BE2C (cell line): Measurements from ENCODE around the gene BAX.

Experiments used
- DNase-seq: peaks from one replicate; pipeline ENCODE4 v3.0.0-alpha.2; 2020
- H3K27me3 ChIP-seq: fragments of 250-450 bp; sonication (Bioruptor Pico); 2 replicates; pipeline ENCODE4 v1.5.1; 2020; ENCODE audit warnings: mild to moderate bottlenecking
- H3K36me3 ChIP-seq: fragments of 250-450 bp; sonication (Bioruptor Pico); 2 replicates; pipeline ENCODE4 v1.5.1; 2020; ENCODE audit warnings: mild to moderate bottlenecking
- H3K4me1 ChIP-seq: fragments of 250-450 bp; sonication (Bioruptor Pico); 2 replicates; pipeline ENCODE4 v1.5.1; 2020
- H3K4me3 ChIP-seq: 2 replicates; pipeline ENCODE4 v1.5.1; 2011; ENCODE audit warnings: low read depth, low read length
- H3K9me3 ChIP-seq: fragments of 250-450 bp; sonication (Bioruptor Pico); 2 replicates; pipeline ENCODE4 v1.5.1; 2020
- CTCF ChIP-seq: IDR thresholded peaks from 2 replicates; pipeline ENCODE4 v1.5.1; 2012; ENCODE audit warnings: mild to moderate bottlenecking, low read depth, low read length

BAX gene

GRCh38 chr19:48991873-48992580, 37.4 kb downstream of the BAX start:
- Histone ChIP-seq H3K4me3 (peak overlapping the region; percentile 78), H3K9me3 (no peaks in the 10 kb centered on the region), H3K4me1 (no peaks in the 10 kb centered on the region), H3K36me3 (peaks cover 7% of the 10 kb centered on the region; the same call in 1 of the 2 replicates), H3K27me3 (no peaks in the 10 kb centered on the region)
- no peak for DNase-seq
- no peak for TF ChIP-seq CTCF

GRCh38 chr19:48992581-48993174, 38.0 kb downstream of the BAX start:
- Histone ChIP-seq H3K36me3 (peaks cover 7% of the 10 kb centered on the region; the same call in 1 of the 2 replicates), H3K27me3 (no peaks in the 10 kb centered on the region), H3K9me3 (no peaks in the 10 kb centered on the region), H3K4me1 (no peaks in the 10 kb centered on the region), H3K4me3 (peak overlapping the region; percentile 78)
- DNase-seq, result no peak
- no peak for TF ChIP-seq CTCF

- Histone ChIP-seq H3K9me3 (no peaks in the 10 kb centered on the region), H3K4me3 (peak within 1 kb of the TSS; percentile 78), H3K27me3 (no peaks in the 10 kb centered on the region), H3K36me3 (peaks cover 7% of the 10 kb centered on the region; the same call in 1 of the 2 replicates), H3K4me1 (no peaks in the 10 kb centered on the region)
- TF ChIP-seq CTCF, result peak; percentile 67
- DNase-seq, result peak; percentile 100
Measured at GRCh38 chr19:48993175-48994034, 38.7 kb downstream of the BAX start, which contains the start of the genes GYS1 and RUVBL2. Gene GYS1 (minus strand): TSS chr19:48993309. CDS start chr19:48993112, 197 bp downstream. Gene RUVBL2 (plus strand): TSS chr19:48993887. CDS start chr19:48993912, 25 bp downstream.

- TF ChIP-seq CTCF, result no peak
- H3K36me3 ChIP-seq, result peaks cover 4% of the 10 kb centered on the region
- H3K4me3 ChIP-seq, result peak overlapping the region; percentile 78
- no peaks in the 10 kb centered on the region for H3K4me1 ChIP-seq
- H3K27me3 ChIP-seq, result no peaks in the 10 kb centered on the region
- no peaks in the 10 kb centered on the region for H3K9me3 ChIP-seq
- DNase-seq, result no peak
Measured at GRCh38 chr19:48994035-48994386, 39.3 kb downstream of the BAX start.

- H3K4me3 ChIP-seq, result no peak overlapping the region
- peaks cover 27% of the 10 kb centered on the region for H3K36me3 ChIP-seq
- no peaks in the 10 kb centered on the region for H3K27me3 ChIP-seq
- H3K4me1 ChIP-seq, result no peaks in the 10 kb centered on the region
- TF ChIP-seq CTCF, result peak; percentile 72
- H3K9me3 ChIP-seq, result no peaks in the 10 kb centered on the region
- DNase-seq, result peak; percentile 87
Measured at GRCh38 chr19:48997972-48998371, 43.3 kb downstream of the BAX start.
